NK-92 (cell line): ENCODE data around the gene ACE.

Experiments used
- DNase-seq: peaks from one replicate; lab custom pipeline; 2025; ENCODE audit not compliant: unreplicated experiment; lab: John Stamatoyannopoulos, UW

ACE gene

GRCh38 chr17:63512896-63513644 lies 36.2 kb downstream of the ACE start:
- DNase-seq, result no peak

GRCh38 chr17:63514477-63514876 lies 37.6 kb downstream of the ACE start:
- no peak for DNase-seq

- no peak for DNase-seq
Measured at GRCh38 chr17:63514974-63515373, 38.1 kb downstream of the ACE start.

- DNase-seq, result no peak
Measured at GRCh38 chr17:63515426-63515825, 38.6 kb downstream of the ACE start.

- no peak for DNase-seq
Measured at GRCh38 chr17:63516910-63517824, 40.3 kb downstream of the ACE start.

- no peak for DNase-seq
Measured at GRCh38 chr17:63517825-63518534, 41.1 kb downstream of the ACE start.

- DNase-seq, result no peak
Measured at GRCh38 chr17:63519116-63519881, 42.4 kb downstream of the ACE start.

- no peak for DNase-seq
Measured at GRCh38 chr17:63519972-63520882, 43.4 kb downstream of the ACE start.

GRCh38 chr17:63523253-63523855 lies 46.5 kb downstream of the ACE start, which contains the start of gene KCNH6:
KCNH6 (plus strand) TSS chr17:63523358; CDS start chr17:63523414, 56 bp downstream.
- DNase-seq, result no peak

- DNase-seq, result no peak
Measured at GRCh38 chr17:63524051-63524450, 47.2 kb downstream of the ACE start.

- no peak for DNase-seq
Measured at GRCh38 chr17:63525190-63525946, 48.5 kb downstream of the ACE start.

- DNase-seq, result no peak
Measured at GRCh38 chr17:63526861-63527260, 50.0 kb downstream of the ACE start.

GRCh38 chr17:63528183-63528582 lies 51.3 kb downstream of the ACE start:
- DNase-seq, result no peak

GRCh38 chr17:63529711-63530556 lies 53.1 kb downstream of the ACE start:
- DNase-seq, result no peak

- no peak for DNase-seq
Measured at GRCh38 chr17:63530557-63531021, 53.7 kb downstream of the ACE start.

GRCh38 chr17:63531022-63531965 lies 54.4 kb downstream of the ACE start:
- no peak for DNase-seq
